NCI-H2029 treated with DMSO at 0.1 percent for 48 hours (cell line): ENCODE results near the gene CTNND2.

Source experiments
- DNase-seq: peaks from one replicate; lab custom pipeline; 2025; lab: John Stamatoyannopoulos, UW

The CTNND2 gene

DNA sequence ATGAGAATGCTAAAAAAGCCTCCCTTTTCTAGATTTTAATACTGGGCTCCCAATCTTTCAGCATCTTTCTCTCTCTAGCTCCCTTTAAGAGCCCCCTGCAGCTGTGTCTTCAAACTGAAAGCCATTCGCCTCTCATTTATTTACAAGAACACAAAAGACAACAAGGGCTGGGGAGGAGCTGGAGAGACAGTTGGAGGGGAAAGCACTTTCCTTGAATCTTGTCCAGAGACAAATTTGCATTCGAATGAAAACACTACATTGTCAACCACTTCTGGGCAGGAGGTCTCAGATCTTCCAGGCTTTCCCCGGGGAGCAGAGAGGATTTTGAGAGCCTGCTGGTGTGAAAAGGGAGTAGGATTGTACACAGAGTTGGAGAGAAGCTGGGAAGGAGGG lies 518.3 kb downstream of the CTNND2 start:
- DNase-seq = no peak

GRCh38 chr5:11385251-11385900 lies 518.9 kb downstream of the CTNND2 start:
- no peak for DNase-seq

- no peak for DNase-seq
Measured at GRCh38 chr5:11384441-11385250, 519.6 kb downstream of the CTNND2 start.

DNA sequence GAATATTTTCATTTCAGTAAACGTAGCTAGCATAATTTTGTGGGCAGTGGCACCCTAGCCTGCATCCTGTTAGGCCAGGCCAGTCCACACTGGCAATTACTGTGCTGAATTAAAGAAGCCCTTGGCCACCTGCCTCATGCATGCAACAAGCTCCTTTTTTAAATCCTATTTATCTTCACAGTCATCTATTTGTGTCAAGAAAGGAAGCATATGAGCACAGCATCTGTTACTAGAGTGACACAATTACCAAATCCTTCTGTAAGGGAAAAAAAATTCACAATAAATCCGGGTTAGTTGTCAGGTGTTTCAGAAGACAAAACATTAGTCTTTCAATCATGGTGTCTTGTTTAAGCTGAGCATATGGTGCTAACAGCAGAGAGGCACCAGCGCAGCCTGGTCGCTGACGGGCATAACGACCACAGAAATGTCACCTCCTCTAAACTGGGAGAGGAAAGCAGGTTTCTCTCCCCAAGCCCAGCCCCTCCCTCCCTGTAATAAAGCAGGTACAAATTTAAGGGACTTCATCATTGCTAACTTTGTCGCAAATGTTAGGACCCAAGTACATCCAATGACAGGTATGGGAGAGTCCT lies 520.6 kb downstream of the CTNND2 start:
- DNase-seq = no peak

DNA sequence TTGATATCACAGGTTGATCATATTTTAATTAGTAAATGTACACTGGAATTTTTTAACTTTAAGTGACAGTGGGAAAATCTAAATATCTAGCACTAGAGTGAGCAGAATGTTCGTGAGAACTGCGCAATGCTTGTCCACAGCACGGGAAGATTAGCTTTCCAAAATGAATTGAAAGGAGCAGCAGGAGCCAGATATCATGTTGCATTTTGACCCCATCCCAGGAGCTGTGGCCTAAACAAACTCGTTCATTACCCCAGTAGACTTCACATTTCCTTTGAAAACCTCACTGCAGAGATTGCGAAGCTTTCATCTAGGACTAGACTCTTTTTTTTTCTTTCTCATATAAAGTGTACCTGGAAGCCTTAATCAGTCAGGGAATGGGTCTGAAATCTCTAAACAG lies 525.8 kb downstream of the CTNND2 start:
- no peak for DNase-seq

DNA sequence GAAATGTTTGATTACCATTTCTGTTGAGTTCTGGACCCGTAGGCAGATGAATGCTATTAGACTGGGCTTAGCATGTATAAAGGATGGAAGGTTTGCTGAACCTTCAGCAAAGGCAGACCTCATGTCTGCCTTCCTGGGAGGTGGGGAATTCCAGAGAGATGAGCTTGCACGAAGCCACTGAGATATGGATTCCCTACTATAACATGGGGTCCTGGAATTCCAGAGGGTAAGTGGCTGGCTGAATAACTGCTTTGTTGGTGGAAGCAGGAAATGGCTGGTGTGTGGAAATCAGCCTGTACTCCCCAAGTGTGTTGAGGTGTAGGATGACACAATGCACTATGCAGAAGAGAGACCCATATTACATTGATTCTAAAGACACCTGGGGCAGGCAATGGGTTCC lies 526.4 kb downstream of the CTNND2 start:
- DNase-seq = no peak

GRCh38 chr5:11372191-11372590 lies 532.1 kb downstream of the CTNND2 start:
- no peak for DNase-seq

DNA sequence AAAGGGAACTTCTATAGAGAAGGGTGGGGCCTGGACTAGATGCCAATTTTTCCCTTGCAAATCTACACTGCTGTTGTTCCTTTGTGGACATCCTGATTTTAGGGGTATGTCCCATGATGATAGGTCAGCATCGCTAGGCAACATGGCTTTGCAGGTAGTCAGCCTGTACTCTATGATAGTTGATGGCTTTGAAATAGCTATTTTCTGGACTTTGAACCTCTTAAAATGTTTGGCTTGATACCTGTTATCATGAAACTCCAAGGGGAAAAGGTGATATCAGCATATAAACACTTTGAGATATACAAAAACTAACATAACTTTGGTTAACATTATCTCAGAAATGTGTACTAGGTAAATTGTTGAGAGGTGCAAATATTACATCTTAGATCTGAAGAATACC lies 533.2 kb downstream of the CTNND2 start:
- no peak for DNase-seq

DNA sequence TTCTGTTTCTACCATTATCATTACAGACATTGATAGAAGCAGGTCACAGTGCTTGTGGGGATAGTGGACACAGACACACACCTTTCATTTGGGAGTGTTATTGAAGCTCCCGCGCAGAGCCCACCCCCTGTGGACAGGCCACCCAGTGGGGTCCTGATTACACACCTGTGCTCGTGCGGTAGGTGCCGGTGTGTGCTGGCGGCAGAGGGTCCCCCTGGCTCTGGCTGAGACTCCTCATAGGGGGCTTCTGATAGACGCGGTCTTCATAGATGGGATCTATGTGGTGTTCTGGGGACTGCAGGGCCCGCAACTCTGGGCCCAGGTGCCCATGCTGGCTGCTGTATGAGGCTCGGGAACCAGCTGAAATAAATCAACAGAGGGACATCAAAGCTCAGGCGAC lies 539.7 kb downstream of the CTNND2 start:
- no peak for DNase-seq

DNA sequence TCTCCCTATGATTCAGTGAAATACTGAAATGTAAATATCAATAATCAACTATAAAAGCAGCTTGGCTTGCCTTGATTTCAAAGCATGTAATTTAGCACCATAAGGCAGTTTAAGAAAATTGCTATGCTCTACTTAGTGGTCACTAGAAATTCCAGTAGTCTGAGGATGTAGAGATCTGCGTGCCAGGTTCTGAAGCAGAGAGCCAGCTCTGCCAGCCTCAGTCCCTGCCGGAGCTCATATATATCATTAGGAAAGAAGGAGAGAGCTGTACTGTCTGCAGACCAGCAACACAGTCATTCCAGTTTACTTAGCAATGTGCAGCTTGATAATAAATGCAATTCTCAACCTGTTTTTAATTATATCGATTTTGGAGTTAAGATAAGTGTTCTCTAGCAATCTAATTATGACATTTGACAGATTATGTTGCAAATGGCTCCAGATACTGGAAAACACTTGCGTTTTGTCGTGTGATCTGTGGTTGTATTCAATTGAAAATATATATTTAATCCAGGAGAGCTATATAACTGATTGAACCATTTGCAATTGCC lies 540.5 kb downstream of the CTNND2 start:
- no peak for DNase-seq

GRCh38 chr5:11361768-11362167 lies 542.5 kb downstream of the CTNND2 start:
- no peak for DNase-seq

DNA sequence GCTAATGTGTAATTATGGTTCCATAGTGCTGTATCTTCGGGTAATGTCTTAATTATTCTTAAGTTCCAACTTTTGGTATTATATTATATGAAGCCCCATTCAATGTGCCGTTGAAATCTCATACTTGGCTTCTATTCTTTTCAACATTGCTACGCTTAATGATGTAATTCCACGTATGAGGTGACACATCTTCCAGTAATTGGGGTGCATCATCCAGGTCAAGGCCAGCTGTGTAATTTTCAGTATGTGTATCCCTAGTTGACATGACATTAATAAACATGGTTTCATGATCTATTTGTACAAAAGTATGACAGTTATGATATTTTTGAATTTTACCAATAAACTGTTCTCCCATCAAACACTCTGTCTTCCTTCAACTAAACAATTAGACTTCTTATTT lies 546.3 kb downstream of the CTNND2 start:
- DNase-seq = no peak

DNA sequence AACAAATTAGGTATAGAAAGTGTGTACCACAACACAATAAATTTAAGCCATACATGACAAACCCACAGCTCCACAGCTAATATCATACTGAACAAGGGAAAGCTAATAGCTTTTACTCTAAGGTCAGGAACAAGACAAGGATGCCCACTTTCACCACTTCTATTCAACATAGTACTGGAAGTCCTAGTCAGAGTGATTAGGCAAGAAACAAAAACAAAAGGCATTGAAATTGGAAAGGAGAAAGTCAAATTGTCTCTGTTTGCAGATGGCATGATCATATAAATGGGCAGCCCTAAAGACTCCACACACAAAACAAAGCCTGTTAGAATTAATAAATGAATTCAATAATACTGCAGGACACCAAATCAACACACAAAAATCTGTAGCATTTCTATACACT lies 548.8 kb downstream of the CTNND2 start:
- DNase-seq = no peak

- DNase-seq = no peak
Measured at GRCh38 chr5:11346336-11346735, 557.9 kb downstream of the CTNND2 start.

DNA sequence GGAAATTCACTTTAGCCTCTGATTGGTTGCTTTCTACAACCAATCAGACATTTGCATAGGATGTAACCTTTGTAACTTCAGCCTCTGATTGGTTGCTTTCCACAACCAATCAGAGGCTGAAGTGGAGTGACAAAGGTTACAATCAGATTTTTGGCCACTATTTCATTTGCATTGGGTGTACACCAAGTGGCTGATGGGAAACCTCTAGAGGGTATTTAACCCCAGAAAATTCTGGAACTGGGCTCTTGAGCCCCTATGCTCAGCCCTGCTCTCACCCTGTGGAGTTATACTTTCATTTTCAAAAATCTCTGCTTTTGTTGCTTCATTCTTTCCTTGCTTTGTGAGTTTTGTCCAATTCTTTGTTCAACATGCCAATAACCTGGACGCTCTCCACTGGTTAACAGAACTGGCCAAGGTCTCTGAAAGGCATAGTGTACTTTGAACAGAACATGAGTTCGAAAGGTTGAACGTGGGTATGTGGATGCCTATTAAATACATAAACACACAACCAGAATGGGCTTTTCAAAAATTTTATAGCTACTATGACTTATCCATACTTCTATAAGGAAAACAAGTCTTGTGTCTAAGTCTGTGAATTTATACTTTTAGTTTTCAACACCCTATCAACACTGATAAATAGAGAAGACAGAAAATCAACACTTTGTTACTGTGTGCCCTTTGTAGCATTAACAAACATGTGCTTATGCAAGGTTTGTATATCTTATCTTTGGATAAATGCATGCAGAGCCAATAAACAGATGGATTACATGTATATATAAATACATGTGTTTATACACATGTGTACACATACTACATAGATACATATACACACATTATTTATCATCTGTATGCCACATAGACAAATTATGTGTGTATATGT lies 568.1 kb downstream of the CTNND2 start:
- DNase-seq = no peak

DNA sequence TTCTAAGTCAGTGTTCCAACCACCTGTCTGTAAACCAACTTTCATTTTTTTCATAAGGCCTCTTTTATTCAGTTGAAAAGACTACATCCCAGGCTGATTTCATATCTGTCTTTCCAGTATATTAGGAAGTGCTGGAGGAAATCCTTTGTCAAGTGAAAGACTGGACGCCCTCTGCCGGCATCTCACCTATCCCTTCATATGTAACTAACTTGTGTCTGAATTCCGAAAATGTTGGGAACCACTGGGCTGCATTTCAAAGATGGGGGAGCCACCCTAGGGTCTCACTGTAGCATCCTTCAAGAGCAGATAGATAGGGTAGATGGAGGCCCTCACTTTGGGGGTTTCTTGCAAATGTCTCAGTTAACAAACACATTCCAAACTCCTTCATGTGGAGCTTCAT lies 569.8 kb downstream of the CTNND2 start:
- no peak for DNase-seq

GRCh38 chr5:11329679-11330078 lies 574.6 kb downstream of the CTNND2 start:
- DNase-seq = no peak

DNA sequence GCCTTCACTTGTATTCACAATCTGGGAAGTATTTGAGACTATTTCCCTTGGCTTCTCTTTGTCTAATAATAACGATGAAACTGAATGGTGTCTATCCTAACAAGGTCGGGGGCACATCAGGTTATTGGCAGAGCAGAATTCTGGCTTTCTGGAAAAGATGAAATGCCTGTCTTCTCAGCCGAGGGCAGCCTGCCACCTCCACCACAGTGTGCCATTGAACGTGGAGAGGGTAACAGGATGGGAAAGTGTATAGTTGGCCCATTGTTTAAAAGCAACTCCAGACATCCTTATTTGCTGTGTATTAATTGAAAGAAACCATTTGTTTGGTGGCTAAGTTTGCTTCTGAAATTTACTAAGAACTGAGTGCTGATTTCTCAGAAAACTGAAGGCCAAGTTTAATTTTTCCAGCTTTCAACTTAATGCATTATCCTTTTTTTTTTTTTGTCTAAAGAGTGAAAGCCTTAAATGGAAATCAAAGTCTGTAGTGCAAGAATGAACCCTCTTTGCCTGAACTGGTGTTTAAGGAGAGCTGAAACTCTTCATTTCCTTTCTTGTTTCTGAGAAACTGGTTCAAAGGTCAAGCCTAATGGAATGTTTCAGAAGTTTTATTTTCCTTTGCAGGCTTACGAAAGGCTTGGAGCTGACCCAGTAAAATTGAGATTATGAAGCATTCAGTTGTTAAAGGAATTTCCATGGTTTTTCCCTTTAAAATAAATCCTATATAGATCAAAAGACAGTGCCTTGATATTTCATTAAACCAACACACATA lies 579.5 kb downstream of the CTNND2 start:
- no peak for DNase-seq

DNA sequence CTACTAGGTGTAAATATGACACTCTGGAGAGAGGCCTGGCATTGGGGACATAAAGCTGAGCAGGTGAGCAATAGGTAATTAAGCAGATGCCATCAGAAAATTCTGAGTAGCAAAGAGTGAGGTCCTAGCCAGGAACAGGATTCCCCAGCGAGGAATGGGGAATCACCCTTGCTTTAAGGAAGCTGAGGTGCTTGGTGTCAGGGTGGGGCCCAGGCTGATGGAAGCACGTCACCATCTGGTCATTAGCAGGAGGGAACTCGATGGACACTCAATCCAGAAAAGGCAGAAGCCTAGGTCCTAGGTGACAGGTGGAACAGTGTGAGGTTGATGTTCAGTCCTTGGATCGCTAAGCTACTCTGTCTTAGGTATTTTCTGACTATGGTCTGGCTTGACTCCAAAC lies 580.5 kb downstream of the CTNND2 start:
- no peak for DNase-seq

DNA sequence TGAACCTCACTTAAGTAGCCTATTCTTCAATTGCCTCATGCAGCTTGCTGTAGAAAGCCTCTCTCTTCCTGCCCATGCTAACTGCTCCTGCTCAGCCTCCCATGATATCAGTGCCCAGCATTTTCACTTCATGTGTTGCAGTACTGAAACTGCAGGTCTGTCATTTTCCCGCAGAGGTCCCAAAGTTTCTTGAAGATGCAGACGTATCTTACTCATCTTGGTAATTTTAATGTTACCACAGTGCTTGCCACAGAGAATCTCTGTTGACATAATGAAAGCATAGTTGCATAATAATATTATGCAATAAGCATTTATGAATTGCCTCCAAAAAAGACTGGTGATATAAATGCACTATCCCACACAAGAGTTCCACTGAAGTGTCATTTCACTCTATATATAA lies 582.1 kb downstream of the CTNND2 start:
- no peak for DNase-seq

DNA sequence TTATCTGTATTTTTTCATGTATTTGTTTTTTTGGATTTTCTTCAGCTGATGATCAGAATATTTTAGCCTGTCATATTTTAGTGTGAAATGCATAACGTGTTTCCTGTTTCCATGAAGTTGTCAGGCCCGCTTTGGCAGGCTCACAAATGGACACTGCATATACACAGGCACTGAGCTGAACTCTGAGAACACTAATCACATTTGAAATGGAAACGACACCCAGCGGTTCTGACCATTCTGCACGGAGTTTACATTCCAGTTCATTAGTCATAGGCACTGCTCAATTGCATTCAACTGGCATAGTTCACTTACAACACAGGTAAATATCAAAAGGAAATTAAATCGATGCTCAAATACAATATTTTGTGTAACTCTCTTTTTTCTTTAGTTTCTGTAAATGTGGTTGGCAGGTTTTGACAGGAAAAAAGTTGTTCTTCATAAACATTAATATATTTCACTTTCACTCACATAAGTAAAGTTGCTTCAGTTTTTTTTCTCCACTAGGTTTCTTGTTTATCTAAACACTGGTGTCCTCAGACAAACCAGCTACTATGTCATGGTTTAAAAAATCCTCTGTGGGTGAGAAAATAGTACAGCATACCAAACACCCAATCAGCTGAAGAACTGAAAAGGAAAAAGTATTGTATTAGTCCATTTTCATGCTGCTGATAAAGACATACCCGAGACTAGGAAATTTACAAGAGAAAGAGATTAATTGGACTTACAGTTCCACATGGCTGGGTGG lies 584.2 kb downstream of the CTNND2 start:
- DNase-seq = no peak
